ENCODE measurements around the gene TLL2. TPM values are rescaled to one million over a fixed set of nuclear protein-coding genes. Genes with fewer than 3 reads are reported as not detected.

The TLL2 gene
- total and polyA plus RNA-seq, 9 of the 15 experiments (the other 6 are each of a cell fraction or from before 2014, with no cell fraction given) = 0.09 TPM; not detected in 8

DNA sequence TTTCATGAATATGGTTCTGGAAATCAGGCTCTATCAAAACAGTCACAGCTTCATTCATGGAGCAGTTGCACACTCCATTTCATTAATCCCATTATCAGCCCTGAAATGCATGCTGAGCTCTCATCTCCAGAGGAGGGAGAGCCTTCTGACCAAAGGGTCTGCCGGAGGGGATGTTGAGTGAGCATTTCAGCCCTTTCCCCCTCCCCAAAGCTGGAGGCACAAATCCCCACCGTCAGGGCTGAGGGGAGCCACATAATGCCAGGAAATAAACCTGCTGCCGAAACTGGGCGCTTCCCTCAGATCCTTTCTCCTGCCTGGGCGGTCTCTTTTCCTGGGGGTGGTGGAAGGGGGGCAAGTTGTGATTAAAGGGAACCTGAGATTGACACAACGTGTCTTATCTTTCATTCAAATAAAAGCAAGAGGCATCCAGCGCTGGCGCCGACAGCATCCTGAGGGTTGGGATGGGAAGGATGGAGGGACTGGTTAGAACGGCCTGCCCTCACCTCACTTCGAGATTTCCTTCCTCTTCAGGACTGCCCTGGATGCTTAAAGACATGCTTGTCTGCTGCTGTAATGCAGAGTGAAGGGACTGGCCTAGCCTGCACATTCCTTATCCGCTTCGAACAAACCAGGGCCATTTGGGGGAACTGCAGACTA lies 71.6 kb downstream of the TLL2 start:
- in situ Hi-C loops (cut with MboI) (no loop called here), intact Hi-C loops (cut with micrococcal nuclease) (no loop called here)
- ChIA-PET CTCF (ENCODE audit: low intra/inter-chr PET ratio) (no interaction called here), POLR2A (no interaction called here)
- no peak overlapping the region for H3K27ac ChIP-seq (ENCODE audit: extremely low read depth, low read depth, low read length)
- H3K27me3 ChIP-seq (ENCODE audit: control insufficient read depth in 2 of 2, insufficient read depth in 2 of 2, low read length in 2 of 2) = peaks cover 3 to 21% of the 10 kb centered on the region in 2 experiments; a peak in 3 of 5 replicates
- H3K4me3 ChIP-seq = no peak overlapping the region
- no peak overlapping the region for H3K9ac ChIP-seq (ENCODE audit: insufficient read depth in 1 of 2, low read depth in 2 of 2, low read length in 2 of 2)
- no peak for TF ChIP-seq EP400 (IDR thresholded peaks at IDR 0.05)
- TF ChIP-seq XRCC3 (IDR thresholded peaks at IDR 0.05) = no peak
- no peak for TF ChIP-seq JUNB (CRISPR knock-in tag; conservative IDR thresholded peaks at IDR 0.05)
- no peak for TF ChIP-seq ZNF707 (CRISPR knock-in tag; conservative IDR thresholded peaks at IDR 0.05)
- H3K4me1 ChIP-seq (replicated peaks in 1 of 2; ENCODE audit: control insufficient read depth in 2 of 2, insufficient read depth in 2 of 2, low read length in 2 of 2) = no peaks in the 10 kb centered on the region
- no peak for ATAC-seq
- FAIRE-seq = no peak
- no peak overlapping the region for H3K4me2 ChIP-seq (ENCODE audit: insufficient read depth, low read length)
- H3K79me2 ChIP-seq (ENCODE audit: control insufficient read depth, insufficient read depth, low read length) = no peaks in the 10 kb centered on the region
- H3K9me3 ChIP-seq (replicated peaks; ENCODE audit: control insufficient read depth, insufficient read depth, low read depth, low read length) = no peaks in the 10 kb centered on the region
- H4K20me1 ChIP-seq (replicated peaks; ENCODE audit: control insufficient read depth, insufficient read depth, low read length) = no peaks in the 10 kb centered on the region
- H2AFZ ChIP-seq (ENCODE audit: low read depth, low read length) = no peak overlapping the region
- no TSS peak for BruUV-seq (replicated peaks)
- 1% methylated on average over 12 of the region's 13 CpGs for whole genome bisulfite sequencing (ENCODE audit: insufficient coverage, low coverage, missing lambda C conversion rate)
- DNase-seq (ENCODE audit: extremely low read depth in 1 of 4, low spot score in 3 of 4) = no peak
- no peaks in the 10 kb centered on the region for H3K9me1 ChIP-seq (ENCODE audit: control insufficient read depth, insufficient read depth, low read length)
- H3K36me3 ChIP-seq (ENCODE audit: control insufficient read depth, insufficient read depth, low read length) = no peaks in the 10 kb centered on the region

- Histone ChIP-seq H3K9ac (ENCODE audit: insufficient read depth in 1 of 2, low read depth in 2 of 2, low read length in 2 of 2) (no peak overlapping the region), H3K4me2 (ENCODE audit: insufficient read depth, low read length) (no peak overlapping the region), H3K27me3 (ENCODE audit: control insufficient read depth in 2 of 2, insufficient read depth in 2 of 2, low read length in 2 of 2) (peaks cover 0 to 14% of the 10 kb centered on the region in 2 experiments; a peak in 2 of 5 replicates), H3K4me1 (replicated peaks in 1 of 2; ENCODE audit: control insufficient read depth in 2 of 2, insufficient read depth in 2 of 2, low read length in 2 of 2) (no peaks in the 10 kb centered on the region), H2AFZ (ENCODE audit: low read depth, low read length) (no peak overlapping the region), H3K9me3 (replicated peaks; ENCODE audit: control insufficient read depth, insufficient read depth, low read depth, low read length) (no peaks in the 10 kb centered on the region), H3K36me3 (ENCODE audit: control insufficient read depth, insufficient read depth, low read length) (no peaks in the 10 kb centered on the region), H3K27ac (ENCODE audit: extremely low read depth, low read depth, low read length) (no peak overlapping the region), H3K9me1 (ENCODE audit: control insufficient read depth, insufficient read depth, low read length) (no peaks in the 10 kb centered on the region), H3K79me2 (ENCODE audit: control insufficient read depth, insufficient read depth, low read length) (no peaks in the 10 kb centered on the region), H4K20me1 (replicated peaks; ENCODE audit: control insufficient read depth, insufficient read depth, low read length) (no peaks in the 10 kb centered on the region), H3K4me3 (no peak overlapping the region)
- FAIRE-seq (no peak), DNase-seq (ENCODE audit: extremely low read depth in 1 of 4, low spot score in 3 of 4) (no peak), ATAC-seq (no peak)
- in situ Hi-C loops (cut with MboI) (no loop called here), intact Hi-C loops (cut with micrococcal nuclease) (no loop called here)
- no TSS peak for BruUV-seq (replicated peaks)
- ChIA-PET CTCF (ENCODE audit: low intra/inter-chr PET ratio) (no interaction called here), POLR2A (no interaction called here)
- TF ChIP-seq KLF13 (tag; IDR thresholded peaks at IDR 0.05; ENCODE audit: borderline replicate concordance, low read depth) = no peak
- WGBS (ENCODE audit: insufficient coverage, low coverage, missing lambda C conversion rate) = 1% methylated on average over 10 of the region's 10 CpGs
Measured at GRCh38 chr10:96441322-96441885, 72.3 kb downstream of the TLL2 start.

Data from K562 (cell line).